Measurements from ENCODE around the gene ZDHHC22. TPM values are rescaled to one million over a fixed set of nuclear protein-coding genes. Genes with fewer than 3 reads are reported as not detected.

The ZDHHC22 gene
- total RNA-seq, 1 donor, result not detected

- Histone ChIP-seq H3K27ac (ENCODE audit: low read depth, low read length) (no peak overlapping the region), H2AFZ (ENCODE audit: low read length) (no peak overlapping the region), H3K27me3 (ENCODE audit: insufficient read depth, low read length) (peaks cover 13% of the 10 kb centered on the region), H3K4me1 (ENCODE audit: insufficient read depth, low read length) (no peaks in the 10 kb centered on the region), H3K9me3 (ENCODE audit: low read depth, low read length) (no peaks in the 10 kb centered on the region), H4K20me1 (ENCODE audit: insufficient read depth, low read length) (no peaks in the 10 kb centered on the region), H3K4me2 (ENCODE audit: insufficient read depth, low read length) (no peak overlapping the region), H3K79me2 (ENCODE audit: insufficient read depth, low read length) (no peaks in the 10 kb centered on the region), H3K36me3 (ENCODE audit: insufficient read depth, low read length) (no peaks in the 10 kb centered on the region), H3K4me3 (ENCODE audit: insufficient read depth, low read length) (no peak overlapping the region)
- no peak for TF ChIP-seq CTCF (IDR thresholded peaks at IDR 0.05; ENCODE audit: extremely low read depth, low read depth, low read length)
- DNase-seq (ENCODE audit: insufficient read length, low spot score, missing footprints), result no peak
Observed at GRCh38 chr14:77187649-77188012, 46.0 kb upstream of the ZDHHC22 start.

DNA sequence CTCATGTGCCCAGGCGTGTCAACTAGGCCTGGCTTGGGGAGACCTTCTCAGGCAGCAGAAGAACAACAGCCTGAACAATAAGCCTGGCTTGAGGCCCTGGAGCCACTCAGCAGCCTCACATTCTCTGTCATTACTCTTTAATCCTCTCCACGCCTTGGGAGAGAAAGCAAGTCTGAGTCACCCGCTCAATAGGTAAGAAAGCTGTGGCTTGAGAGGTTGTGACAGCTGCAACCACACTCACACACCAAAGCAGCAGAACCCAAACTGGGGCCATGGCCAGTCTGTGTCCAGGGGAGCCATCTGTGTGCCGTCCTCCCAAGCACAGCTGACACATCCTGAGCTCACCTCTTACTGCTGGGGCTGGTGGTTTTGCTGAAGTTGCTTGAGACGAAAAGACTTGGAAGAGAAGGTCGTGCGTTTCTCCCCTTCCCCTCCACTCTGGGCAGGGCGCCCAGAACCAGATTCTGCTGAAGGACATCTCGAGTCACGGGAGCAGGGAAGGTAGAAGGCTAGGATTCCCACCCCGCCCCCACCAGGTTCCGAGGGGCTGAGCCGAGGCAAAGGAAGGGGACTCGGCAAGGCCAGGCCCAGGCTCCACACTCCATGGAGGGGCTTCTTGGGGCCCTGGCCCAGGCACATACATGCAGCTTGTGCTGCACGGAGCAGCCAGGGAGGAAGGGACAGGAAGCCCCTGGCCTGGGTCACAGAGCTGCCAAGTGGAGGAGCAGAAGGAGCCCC is 45.5 kb upstream of the ZDHHC22 start:
- no peaks in the 10 kb centered on the region for H3K9me3 ChIP-seq (ENCODE audit: low read depth, low read length)
- no peaks in the 10 kb centered on the region for H3K79me2 ChIP-seq (ENCODE audit: insufficient read depth, low read length)
- no peaks in the 10 kb centered on the region for H3K36me3 ChIP-seq (ENCODE audit: insufficient read depth, low read length)
- no peaks in the 10 kb centered on the region for H3K4me1 ChIP-seq (ENCODE audit: insufficient read depth, low read length)
- H3K4me2 ChIP-seq (ENCODE audit: insufficient read depth, low read length), result no peak overlapping the region
- no peaks in the 10 kb centered on the region for H4K20me1 ChIP-seq (ENCODE audit: insufficient read depth, low read length)
- no peak for TF ChIP-seq CTCF (IDR thresholded peaks at IDR 0.05; ENCODE audit: extremely low read depth, low read depth, low read length)
- no peak overlapping the region for H2AFZ ChIP-seq (ENCODE audit: low read length)
- DNase-seq (ENCODE audit: insufficient read length, low spot score, missing footprints), result no peak
- H3K27me3 ChIP-seq (ENCODE audit: insufficient read depth, low read length), result peaks cover 17% of the 10 kb centered on the region
- H3K4me3 ChIP-seq (ENCODE audit: insufficient read depth, low read length), result no peak overlapping the region
- H3K27ac ChIP-seq (ENCODE audit: low read depth, low read length), result no peak overlapping the region

DNA sequence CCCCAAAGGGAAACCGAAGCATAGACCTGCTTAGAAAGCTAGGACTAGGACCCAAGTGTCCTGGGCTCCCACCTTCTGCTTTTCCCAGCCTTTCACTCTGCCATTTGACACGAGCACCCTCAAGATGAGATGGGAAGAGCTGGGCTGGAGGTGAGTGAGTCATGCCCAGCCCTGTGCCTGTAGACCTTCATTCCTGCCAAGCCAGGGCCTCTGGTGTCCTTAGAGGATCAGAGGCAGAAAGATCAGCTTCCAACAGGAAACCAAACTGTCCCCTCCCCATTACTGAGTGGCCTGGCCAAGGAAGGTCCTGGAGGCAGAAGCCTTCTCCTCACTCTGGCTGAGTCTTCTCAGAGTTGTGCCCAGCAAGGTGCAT is 43.5 kb upstream of the ZDHHC22 start:
- Histone ChIP-seq H2AFZ (ENCODE audit: low read length) (no peak overlapping the region), H3K9me3 (ENCODE audit: low read depth, low read length) (no peaks in the 10 kb centered on the region), H4K20me1 (ENCODE audit: insufficient read depth, low read length) (no peaks in the 10 kb centered on the region), H3K27ac (ENCODE audit: low read depth, low read length) (no peak overlapping the region), H3K79me2 (ENCODE audit: insufficient read depth, low read length) (no peaks in the 10 kb centered on the region), H3K4me2 (ENCODE audit: insufficient read depth, low read length) (no peak overlapping the region), H3K4me3 (ENCODE audit: insufficient read depth, low read length) (no peak overlapping the region), H3K27me3 (ENCODE audit: insufficient read depth, low read length) (peaks cover 25% of the 10 kb centered on the region), H3K36me3 (ENCODE audit: insufficient read depth, low read length) (no peaks in the 10 kb centered on the region), H3K4me1 (ENCODE audit: insufficient read depth, low read length) (no peaks in the 10 kb centered on the region)
- no peak for TF ChIP-seq CTCF (IDR thresholded peaks at IDR 0.05; ENCODE audit: extremely low read depth, low read depth, low read length)
- DNase-seq (ENCODE audit: insufficient read length, low spot score, missing footprints), result no peak

- H2AFZ ChIP-seq (ENCODE audit: low read length), result no peak overlapping the region
- DNase-seq (ENCODE audit: insufficient read length, low spot score, missing footprints), result no peak
Observed at GRCh38 chr14:77184396-77185092, 43.0 kb upstream of the ZDHHC22 start.

More at GRCh38 chr14:77184396-77185092, 43.0 kb upstream of the ZDHHC22 start:
- Histone ChIP-seq H4K20me1 (ENCODE audit: insufficient read depth, low read length) (no peaks in the 10 kb centered on the region), H3K4me3 (ENCODE audit: insufficient read depth, low read length) (no peak overlapping the region), H3K36me3 (ENCODE audit: insufficient read depth, low read length) (no peaks in the 10 kb centered on the region), H3K4me2 (ENCODE audit: insufficient read depth, low read length) (no peak overlapping the region), H3K4me1 (ENCODE audit: insufficient read depth, low read length) (no peaks in the 10 kb centered on the region), H3K79me2 (ENCODE audit: insufficient read depth, low read length) (no peaks in the 10 kb centered on the region), H3K27ac (ENCODE audit: low read depth, low read length) (no peak overlapping the region), H3K27me3 (ENCODE audit: insufficient read depth, low read length) (peaks cover 25% of the 10 kb centered on the region), H3K9me3 (ENCODE audit: low read depth, low read length) (no peaks in the 10 kb centered on the region)
- no peak for TF ChIP-seq CTCF (IDR thresholded peaks at IDR 0.05; ENCODE audit: extremely low read depth, low read depth, low read length)

Measured in osteoblast (primary cell).